Activated B cell treated with CpG ODN at 0.5 μM for 24 hours (primary cell): ENCODE data around the gene FLNB. TPM values are rescaled to one million over a fixed set of nuclear protein-coding genes. Genes with fewer than 3 reads are reported as not detected.

Source experiments
- ATAC-seq: fragments of 200-7000 bp; cut with Tn5 transposase; one replicate; pipeline ENCODE4 v1.10.0; 2021; ENCODE audit warnings: low read depth, mild to moderate bottlenecking, moderate library complexity
- CTCF ChIA-PET: fragments of 350-600 bp; sonication (Branson Sonifier 250); formaldehyde crosslinking; loops from one replicate; lab custom pipeline; 2021; ENCODE audit warnings: antibody characterized with exemption; lab: Charles Lee
- POLR2A ChIA-PET: fragments of 350-600 bp; sonication (Branson Sonifier 250); formaldehyde crosslinking; loops from one replicate; lab custom pipeline; 2021; ENCODE audit warnings: antibody characterized with exemption; lab: Charles Lee
- DNase-seq: peaks from one replicate; pipeline ENCODE4 v3.0.0; 2022
- H3K27ac Mint-ChIP-seq: one replicate; pipeline ENCODE4 v1.8.0; 2020; ENCODE audit warnings: mixed read lengths
- H3K27me3 Mint-ChIP-seq: one replicate; pipeline ENCODE4 v1.8.0; 2021; ENCODE audit warnings: mixed read lengths
- H3K36me3 Mint-ChIP-seq: one replicate; pipeline ENCODE4 v1.8.0; 2021; ENCODE audit warnings: low read depth, mixed read lengths
- H3K4me1 Mint-ChIP-seq: one replicate; pipeline ENCODE4 v1.8.0; 2021; ENCODE audit warnings: mixed read lengths
- H3K4me3 Mint-ChIP-seq: one replicate; pipeline ENCODE4 v1.8.0; 2020; ENCODE audit warnings: mild to moderate bottlenecking, mixed read lengths
- H3K9me3 Mint-ChIP-seq: one replicate; pipeline ENCODE4 v1.8.0; 2020; ENCODE audit warnings: mixed read lengths
- intact Hi-C: fragments of 100-400 bp; cut with micrococcal nuclease; formaldehyde crosslinking; loops from one replicate; pipeline ENCODE4 v1.15.1; 2024
- total RNA-seq: library from RNA; stranded (reverse); gene quantifications from 2 replicates; pipeline ENCODE4 v1.2.3, GENCODE V29; 2022
- TF ChIP-seq, protein P1 (sequence below): fragments of 200-600 bp; IDR thresholded peaks from one replicate; pipeline ENCODE4 v1.8.0; 2022; ENCODE audit warnings: antibody characterized with exemption, mild to moderate bottlenecking

FLNB gene
- total RNA-seq, 1 donor from 2014 or later: 16.7 TPM

DNA sequence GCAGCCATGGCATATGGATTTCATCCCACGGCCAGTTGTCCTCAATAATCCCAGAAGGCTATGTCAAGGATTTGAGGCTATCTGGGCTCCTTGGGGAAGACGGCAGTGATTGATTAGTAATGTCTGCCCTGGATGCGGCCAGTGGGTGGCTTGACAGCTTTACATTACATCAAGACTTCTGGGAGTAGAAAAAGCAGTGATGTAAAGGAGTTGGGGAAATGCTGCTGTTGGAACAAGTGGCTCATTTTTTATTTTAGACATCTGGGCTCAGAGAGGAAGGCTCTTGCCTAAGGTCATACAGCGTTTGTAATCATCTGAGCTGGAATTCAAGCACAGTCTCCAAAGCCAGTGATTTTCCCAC, 94.1 kb downstream of the FLNB start:
- ChIA-PET CTCF (interaction anchor here (0.6 kb wide), 1 partner anchor 179 kb away, joined by 3 read pairs; no protein-coding TSS in a partner anchor), POLR2A (no interaction called here)
- intact Hi-C loops: no loop called here
- Mint-ChIP-seq H3K36me3 (peaks cover 79% of the 10 kb centered on the region), H3K9me3 (no peaks in the 10 kb centered on the region), H3K4me1 (no peaks in the 10 kb centered on the region), H3K4me3 (no peak overlapping the region), H3K27me3 (no peaks in the 10 kb centered on the region), H3K27ac (no peak overlapping the region)
- ATAC-seq: no peak
- DNase-seq: no peak
- TF ChIP-seq, protein P1, sequence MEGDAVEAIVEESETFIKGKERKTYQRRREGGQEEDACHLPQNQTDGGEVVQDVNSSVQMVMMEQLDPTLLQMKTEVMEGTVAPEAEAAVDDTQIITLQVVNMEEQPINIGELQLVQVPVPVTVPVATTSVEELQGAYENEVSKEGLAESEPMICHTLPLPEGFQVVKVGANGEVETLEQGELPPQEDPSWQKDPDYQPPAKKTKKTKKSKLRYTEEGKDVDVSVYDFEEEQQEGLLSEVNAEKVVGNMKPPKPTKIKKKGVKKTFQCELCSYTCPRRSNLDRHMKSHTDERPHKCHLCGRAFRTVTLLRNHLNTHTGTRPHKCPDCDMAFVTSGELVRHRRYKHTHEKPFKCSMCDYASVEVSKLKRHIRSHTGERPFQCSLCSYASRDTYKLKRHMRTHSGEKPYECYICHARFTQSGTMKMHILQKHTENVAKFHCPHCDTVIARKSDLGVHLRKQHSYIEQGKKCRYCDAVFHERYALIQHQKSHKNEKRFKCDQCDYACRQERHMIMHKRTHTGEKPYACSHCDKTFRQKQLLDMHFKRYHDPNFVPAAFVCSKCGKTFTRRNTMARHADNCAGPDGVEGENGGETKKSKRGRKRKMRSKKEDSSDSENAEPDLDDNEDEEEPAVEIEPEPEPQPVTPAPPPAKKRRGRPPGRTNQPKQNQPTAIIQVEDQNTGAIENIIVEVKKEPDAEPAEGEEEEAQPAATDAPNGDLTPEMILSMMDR: no peak

GRCh38 chr3:58102976-58103451, 94.8 kb downstream of the FLNB start:
- CTCF ChIA-PET: interaction anchor here (0.5 to 0.6 kb wide), 2 partner anchors 82 to 180 kb away, joined by 3 read pairs; no protein-coding TSS in a partner anchor
- Mint-ChIP-seq H3K9me3 (no peaks in the 10 kb centered on the region), H3K27me3 (no peaks in the 10 kb centered on the region), H3K4me1 (no peaks in the 10 kb centered on the region), H3K36me3 (peaks cover 77% of the 10 kb centered on the region), H3K4me3 (no peak overlapping the region), H3K27ac (no peak overlapping the region)
- intact Hi-C loops: no loop called here
- TF ChIP-seq, protein P1: no peak
- no peak for DNase-seq
- POLR2A ChIA-PET: no interaction called here
- no peak for ATAC-seq

DNA sequence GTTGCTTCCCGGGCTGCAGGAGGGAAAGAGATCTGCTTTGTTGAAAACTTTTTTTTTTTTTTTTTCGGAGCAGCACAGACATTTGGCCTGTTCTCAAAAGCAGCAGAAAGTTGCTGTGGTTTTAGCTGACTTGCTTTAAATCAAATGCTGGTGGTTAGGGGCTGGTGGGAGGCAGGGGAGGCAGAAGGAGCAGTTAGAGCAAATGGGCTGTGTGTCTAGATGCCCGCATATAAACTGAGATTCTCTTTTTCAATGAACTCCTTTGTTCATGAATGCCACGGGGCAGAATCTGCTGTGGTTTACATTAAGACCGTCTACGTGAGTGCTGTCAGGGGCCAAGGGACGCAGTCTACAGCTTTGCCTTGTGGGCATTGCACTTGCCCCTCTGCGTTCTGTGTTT, 95.9 kb downstream of the FLNB start:
- Mint-ChIP-seq H3K9me3 (no peaks in the 10 kb centered on the region), H3K36me3 (peaks cover 79% of the 10 kb centered on the region), H3K27me3 (no peaks in the 10 kb centered on the region), H3K27ac (no peak overlapping the region), H3K4me3 (no peak overlapping the region), H3K4me1 (no peaks in the 10 kb centered on the region)
- intact Hi-C loops: no loop called here
- ChIA-PET POLR2A (no interaction called here), CTCF (no interaction called here)
- TF ChIP-seq, protein P1: no peak
- DNase-seq: no peak
- no peak for ATAC-seq

GRCh38 chr3:58104712-58105111, 96.5 kb downstream of the FLNB start:
- CTCF ChIA-PET: no interaction called here
- H3K4me1 Mint-ChIP-seq: no peaks in the 10 kb centered on the region
- TF ChIP-seq, protein P1: no peak
- ATAC-seq (no peak), DNase-seq (no peak)
- H3K9me3 Mint-ChIP-seq: no peaks in the 10 kb centered on the region
- H3K27ac Mint-ChIP-seq: no peak overlapping the region
- H3K4me3 Mint-ChIP-seq: no peak overlapping the region
- H3K36me3 Mint-ChIP-seq: peaks cover 80% of the 10 kb centered on the region
- intact Hi-C loops: no loop called here
- POLR2A ChIA-PET: no interaction called here
- no peaks in the 10 kb centered on the region for H3K27me3 Mint-ChIP-seq

DNA sequence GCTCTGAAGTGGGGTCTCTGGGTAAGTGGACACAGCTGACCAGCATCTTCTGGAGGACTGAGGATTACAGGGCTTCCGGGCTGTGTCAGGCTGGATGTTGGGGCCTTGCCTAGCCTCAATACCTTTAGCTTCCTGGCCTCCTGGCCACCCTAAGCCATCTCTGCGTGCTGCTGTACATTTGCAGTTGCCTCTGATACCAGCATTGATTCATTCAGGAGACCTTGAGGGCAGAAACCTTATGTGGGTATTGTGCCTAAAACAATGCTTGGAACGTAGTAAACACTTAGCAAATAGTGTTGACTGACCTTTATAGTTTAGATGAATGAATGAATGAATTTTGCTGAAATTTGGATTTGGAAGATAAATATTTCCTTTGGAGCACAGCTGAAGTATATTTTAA, 97.0 kb downstream of the FLNB start:
- TF ChIP-seq, protein P1: no peak
- intact Hi-C loops: no loop called here
- H3K9me3 Mint-ChIP-seq: no peaks in the 10 kb centered on the region
- peaks cover 81% of the 10 kb centered on the region for H3K36me3 Mint-ChIP-seq
- ChIA-PET CTCF (no interaction called here), POLR2A (no interaction called here)
- DNase-seq (no peak), ATAC-seq (no peak)
- H3K27ac Mint-ChIP-seq: no peak overlapping the region
- H3K27me3 Mint-ChIP-seq: no peaks in the 10 kb centered on the region
- no peaks in the 10 kb centered on the region for H3K4me1 Mint-ChIP-seq
- H3K4me3 Mint-ChIP-seq: no peak overlapping the region
